Activated naive CD8-positive, alpha-beta T cell treated with anti-CD3 and anti-CD28 coated beads for 36 hours (primary cell): ENCODE results near the gene GARNL3. TPM values are rescaled to one million over a fixed set of nuclear protein-coding genes. Genes with fewer than 3 reads are reported as not detected.

Source experiments
- DNase-seq: peaks from one replicate; pipeline ENCODE4 v3.0.0; 2021
- H3K27ac Mint-ChIP-seq: one replicate; pipeline ENCODE4 v1.8.0; 2022; ENCODE audit warnings: mild to moderate bottlenecking, moderate library complexity, mixed read lengths
- H3K27me3 Mint-ChIP-seq: one replicate; pipeline ENCODE4 v1.8.0; 2022; ENCODE audit warnings: mild to moderate bottlenecking, mixed read lengths
- H3K36me3 Mint-ChIP-seq: one replicate; pipeline ENCODE4 v1.8.0; 2021; ENCODE audit warnings: mild to moderate bottlenecking, mixed read lengths
- H3K4me1 Mint-ChIP-seq: one replicate; pipeline ENCODE4 v1.8.0; 2021; ENCODE audit warnings: mixed read lengths
- H3K4me3 Mint-ChIP-seq: one replicate; pipeline ENCODE4 v1.8.0; 2022; ENCODE audit warnings: mild to moderate bottlenecking, moderate library complexity, mixed read lengths
- H3K9me3 Mint-ChIP-seq: one replicate; pipeline ENCODE4 v1.8.0; 2022; ENCODE audit warnings: mixed read lengths
- total RNA-seq, 2 experiments: library from RNA; stranded (reverse); gene quantifications; one replicate each; pipeline ENCODE4 v1.2.3, GENCODE V29; 2021

GARNL3 gene
- total RNA-seq, 2 experiments from 2014 or later = 2.0 TPM

DNA sequence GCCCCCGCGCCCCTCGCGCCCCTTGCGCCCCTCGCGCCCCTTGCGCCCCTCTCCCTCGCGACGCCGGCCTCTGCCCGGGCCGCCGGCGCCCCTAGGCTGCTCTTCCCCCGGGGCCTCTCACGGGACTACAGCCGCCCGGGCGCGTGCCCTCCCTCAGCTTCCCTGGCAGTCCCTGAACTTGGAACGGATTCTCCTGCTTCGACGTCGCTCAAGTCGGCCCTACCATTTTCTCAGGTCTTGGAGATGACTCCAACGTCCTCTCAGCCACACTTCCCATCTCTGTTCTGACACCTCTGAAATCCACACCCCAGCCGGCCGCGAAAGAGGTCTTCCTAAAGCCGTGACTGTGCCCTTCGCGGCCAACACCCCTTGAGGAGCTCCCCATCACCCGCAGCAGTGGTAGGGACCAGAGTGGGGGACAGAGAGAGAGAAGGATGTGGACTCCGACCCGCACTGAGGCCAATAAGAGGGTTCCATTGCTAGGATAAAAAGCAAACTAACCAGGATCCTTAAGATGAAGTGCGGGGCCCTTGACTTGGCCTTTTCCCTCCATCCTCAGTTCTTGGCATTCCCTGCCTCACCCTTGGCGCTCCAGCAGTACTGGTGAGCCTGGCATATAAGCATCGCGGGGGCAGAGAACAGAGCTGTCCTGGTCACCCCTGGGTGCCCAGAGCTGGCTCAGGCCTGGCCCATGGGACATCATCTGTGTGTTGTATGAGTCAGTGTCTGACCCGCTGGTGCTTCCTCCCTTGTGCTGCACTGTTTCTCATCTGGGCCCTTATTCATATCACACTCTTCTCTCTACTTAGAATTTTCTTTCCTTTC, 38.6 kb upstream of the GARNL3 start:
- Mint-ChIP-seq H3K27ac (peak overlapping the region; percentile 64), H3K27me3 (peaks cover 29% of the 10 kb centered on the region), H3K4me3 (peak overlapping the region; percentile 78), H3K36me3 (peaks cover 1% of the 10 kb centered on the region), H3K4me1 (peaks cover 19% of the 10 kb centered on the region), H3K9me3 (no peaks in the 10 kb centered on the region)
- no peak for DNase-seq

DNA sequence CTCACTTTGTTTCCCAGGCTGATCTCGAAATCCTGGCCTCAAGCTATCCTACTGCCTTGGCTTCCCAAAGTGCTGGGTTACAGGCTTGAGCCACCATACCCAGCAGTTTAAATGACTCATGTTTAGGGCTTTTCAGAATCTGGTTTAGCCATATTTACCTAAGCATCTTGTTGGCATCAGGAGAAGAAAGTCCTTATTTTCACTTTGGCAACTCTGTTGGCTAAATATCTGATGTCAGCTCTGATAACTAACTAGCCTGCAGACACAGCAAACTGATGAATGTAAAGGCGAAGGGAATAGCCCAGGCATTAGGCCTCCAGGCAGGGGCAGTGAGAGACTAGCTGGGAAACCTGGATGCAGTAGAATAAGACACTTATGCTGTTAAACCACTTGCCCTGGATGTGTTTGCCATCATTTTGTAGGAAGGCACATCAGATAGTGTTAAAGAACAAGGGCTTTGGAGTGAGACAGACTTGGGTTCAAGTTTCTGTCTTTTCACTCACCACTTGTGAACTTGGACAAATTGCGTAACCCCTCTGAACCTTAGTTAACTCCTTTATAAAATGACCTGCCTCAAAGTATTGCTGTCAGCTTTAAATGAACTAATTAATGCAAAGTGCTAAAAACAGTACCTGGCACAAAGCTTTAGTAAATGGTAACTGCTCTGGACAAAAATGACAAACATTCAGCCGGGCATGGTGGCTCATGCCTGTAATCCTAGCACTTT, 34.7 kb upstream of the GARNL3 start:
- Mint-ChIP-seq H3K4me1 (peaks cover 9% of the 10 kb centered on the region), H3K27ac (no peak overlapping the region), H3K4me3 (no peak overlapping the region), H3K36me3 (no peaks in the 10 kb centered on the region), H3K27me3 (peaks cover 46% of the 10 kb centered on the region), H3K9me3 (no peaks in the 10 kb centered on the region)
- DNase-seq = no peak

DNA sequence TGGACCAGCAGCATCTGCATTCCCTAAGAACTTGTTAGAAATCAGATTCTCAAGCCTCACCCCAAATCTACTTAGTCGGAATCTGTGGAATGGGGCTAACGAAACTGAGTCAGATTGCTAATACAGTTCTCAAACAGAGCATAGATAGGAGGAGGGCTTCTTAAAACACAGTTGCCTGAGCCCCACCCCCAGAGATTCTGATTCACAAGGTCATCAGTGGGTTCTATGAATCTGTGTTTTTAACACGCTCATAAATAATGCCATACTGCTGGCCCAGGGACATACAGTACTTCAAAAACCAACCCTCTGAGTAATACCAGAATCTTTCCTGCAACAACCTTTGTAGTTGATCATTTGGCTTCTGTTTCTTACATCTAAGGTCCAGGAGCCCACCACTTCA, 32.9 kb upstream of the GARNL3 start:
- H3K4me3 Mint-ChIP-seq = no peak overlapping the region
- peaks cover 43% of the 10 kb centered on the region for H3K27me3 Mint-ChIP-seq
- H3K4me1 Mint-ChIP-seq = peaks cover under 1% of the 10 kb centered on the region
- no peaks in the 10 kb centered on the region for H3K36me3 Mint-ChIP-seq
- H3K9me3 Mint-ChIP-seq = no peaks in the 10 kb centered on the region
- DNase-seq = no peak
- H3K27ac Mint-ChIP-seq = no peak overlapping the region

DNA sequence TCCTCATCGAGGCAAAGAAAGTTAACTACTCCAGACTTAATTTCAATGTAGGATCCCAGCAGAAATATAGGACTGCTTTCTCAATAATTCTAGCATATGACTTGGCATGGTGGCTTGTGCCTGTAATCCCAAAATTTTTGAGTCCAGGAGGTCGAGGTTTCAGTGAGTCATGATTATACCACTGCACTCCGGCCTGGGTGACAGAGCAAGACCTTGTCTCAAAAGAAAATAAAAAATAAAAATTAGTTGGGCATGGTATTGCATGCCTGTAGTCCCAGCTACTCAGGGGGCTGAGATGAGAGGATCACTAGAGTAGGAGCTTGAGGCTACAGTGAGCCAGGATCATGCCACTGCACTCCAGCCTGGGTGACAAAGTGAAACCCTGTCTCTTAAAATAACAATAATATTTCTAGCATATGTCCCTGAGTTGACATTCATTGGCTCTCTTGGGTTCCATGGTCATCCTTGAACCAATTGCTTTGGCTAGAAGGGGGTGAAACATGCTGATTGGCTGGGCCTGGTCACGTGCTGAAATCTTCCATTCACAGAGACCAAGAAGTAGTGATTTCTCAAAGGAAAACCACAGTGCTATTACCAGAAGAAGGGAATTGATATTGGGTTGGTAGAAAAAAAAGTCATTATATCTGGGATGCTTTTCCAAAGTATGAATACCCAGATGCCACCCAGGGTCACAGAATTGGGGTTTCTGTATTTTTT, 31.6 kb upstream of the GARNL3 start:
- Mint-ChIP-seq H3K36me3 (no peaks in the 10 kb centered on the region), H3K27me3 (peaks cover 41% of the 10 kb centered on the region), H3K4me3 (no peak overlapping the region), H3K9me3 (no peaks in the 10 kb centered on the region), H3K27ac (no peak overlapping the region), H3K4me1 (no peaks in the 10 kb centered on the region)
- DNase-seq = no peak

DNA sequence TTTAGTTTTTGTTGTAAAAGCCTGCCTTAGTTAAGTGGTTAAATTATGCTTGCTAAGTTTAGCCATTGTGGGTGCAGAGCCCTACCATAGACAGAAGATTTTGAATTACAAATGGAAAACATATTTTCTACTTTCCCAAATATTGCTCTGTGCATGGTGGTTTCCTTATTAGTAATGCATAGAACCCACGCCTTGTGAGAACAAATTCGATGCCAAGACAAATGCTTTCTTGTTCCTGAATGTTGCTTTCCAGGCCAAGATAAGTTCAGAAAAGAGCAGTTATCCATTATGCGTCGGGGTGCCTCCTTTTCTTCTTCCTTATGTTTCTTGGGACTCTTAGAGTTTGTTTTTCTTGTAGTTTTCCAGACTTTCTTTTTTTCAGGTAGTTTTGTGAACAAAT, 31.0 kb upstream of the GARNL3 start:
- Mint-ChIP-seq H3K4me3 (no peak overlapping the region), H3K9me3 (no peaks in the 10 kb centered on the region)

DNA sequence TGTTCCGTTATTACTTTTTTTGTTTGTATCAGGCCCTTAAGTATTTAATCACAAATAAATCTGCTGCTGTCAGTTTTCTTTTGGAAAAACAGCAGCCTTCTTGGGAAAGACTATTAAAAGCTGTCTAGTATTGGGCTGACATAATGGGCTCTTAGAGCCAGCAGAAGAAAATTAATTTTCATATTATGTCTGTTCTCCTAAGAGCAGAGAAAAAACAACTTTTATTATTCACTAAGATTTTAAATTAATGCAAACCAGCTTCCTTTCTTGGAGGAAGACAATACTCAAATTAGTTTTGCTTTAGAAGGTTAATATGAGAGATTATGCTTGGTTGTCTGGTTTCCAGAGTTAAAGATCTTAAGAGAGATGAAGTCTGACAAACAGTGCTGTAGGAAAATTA, 30.6 kb upstream of the GARNL3 start:
- Mint-ChIP-seq H3K9me3 (no peaks in the 10 kb centered on the region), H3K27ac (no peak overlapping the region), H3K4me3 (no peak overlapping the region), H3K27me3 (peaks cover 40% of the 10 kb centered on the region), H3K36me3 (no peaks in the 10 kb centered on the region), H3K4me1 (no peaks in the 10 kb centered on the region)
- no peak for DNase-seq

More for the DNA sequence above, 31.0 kb upstream of the GARNL3 start:
- no peak overlapping the region for H3K27ac Mint-ChIP-seq
- no peaks in the 10 kb centered on the region for H3K36me3 Mint-ChIP-seq
- DNase-seq = no peak
- H3K27me3 Mint-ChIP-seq = peaks cover 41% of the 10 kb centered on the region
- no peaks in the 10 kb centered on the region for H3K4me1 Mint-ChIP-seq

DNA sequence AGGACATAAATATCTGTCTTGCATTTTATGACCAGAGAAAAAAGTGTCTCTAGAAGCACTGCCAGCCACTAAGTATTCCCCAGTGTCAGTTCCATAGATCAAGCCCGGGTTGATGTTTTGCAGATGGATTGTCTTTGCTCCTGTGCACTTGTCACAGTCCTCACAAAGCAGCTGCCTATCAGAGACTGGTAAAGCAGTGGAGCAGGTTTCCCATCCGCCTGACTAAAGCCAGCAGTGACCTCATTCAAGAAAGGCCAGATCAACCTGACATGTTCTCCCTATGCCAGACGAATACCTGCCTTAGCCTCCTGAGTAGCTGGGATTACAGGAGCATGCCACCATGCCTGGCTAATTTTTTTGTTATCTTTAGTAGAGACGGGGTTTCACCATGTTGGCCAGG, 26.8 kb upstream of the GARNL3 start:
- Mint-ChIP-seq H3K4me1 (no peaks in the 10 kb centered on the region), H3K36me3 (no peaks in the 10 kb centered on the region), H3K4me3 (no peak overlapping the region), H3K27me3 (peaks cover 23% of the 10 kb centered on the region), H3K9me3 (no peaks in the 10 kb centered on the region), H3K27ac (no peak overlapping the region)
- no peak for DNase-seq

DNA sequence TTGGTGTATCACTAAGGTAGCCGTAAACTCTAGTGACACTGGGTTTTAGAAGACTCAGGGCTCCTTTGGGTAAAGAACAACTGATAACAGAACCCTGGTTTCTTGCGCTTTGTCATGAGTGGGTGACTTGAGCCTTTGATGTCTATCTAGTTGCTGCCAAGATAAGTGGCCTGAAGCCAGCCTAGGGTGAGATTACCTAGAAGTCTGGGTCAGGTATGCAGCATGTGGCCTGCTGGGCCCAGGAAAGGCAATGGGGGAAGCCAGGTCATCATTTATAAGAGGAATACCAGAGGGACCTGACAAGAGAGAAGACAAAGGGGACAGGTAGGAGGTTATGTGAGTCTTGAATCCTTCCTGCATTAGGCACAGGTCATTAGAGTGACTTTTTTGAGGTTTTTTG, 23.2 kb upstream of the GARNL3 start:
- DNase-seq = no peak
- no peaks in the 10 kb centered on the region for H3K36me3 Mint-ChIP-seq
- no peak overlapping the region for H3K27ac Mint-ChIP-seq
- no peaks in the 10 kb centered on the region for H3K9me3 Mint-ChIP-seq
- H3K4me1 Mint-ChIP-seq = peaks cover 12% of the 10 kb centered on the region
- H3K27me3 Mint-ChIP-seq = peaks cover 13% of the 10 kb centered on the region
- no peak overlapping the region for H3K4me3 Mint-ChIP-seq

DNA sequence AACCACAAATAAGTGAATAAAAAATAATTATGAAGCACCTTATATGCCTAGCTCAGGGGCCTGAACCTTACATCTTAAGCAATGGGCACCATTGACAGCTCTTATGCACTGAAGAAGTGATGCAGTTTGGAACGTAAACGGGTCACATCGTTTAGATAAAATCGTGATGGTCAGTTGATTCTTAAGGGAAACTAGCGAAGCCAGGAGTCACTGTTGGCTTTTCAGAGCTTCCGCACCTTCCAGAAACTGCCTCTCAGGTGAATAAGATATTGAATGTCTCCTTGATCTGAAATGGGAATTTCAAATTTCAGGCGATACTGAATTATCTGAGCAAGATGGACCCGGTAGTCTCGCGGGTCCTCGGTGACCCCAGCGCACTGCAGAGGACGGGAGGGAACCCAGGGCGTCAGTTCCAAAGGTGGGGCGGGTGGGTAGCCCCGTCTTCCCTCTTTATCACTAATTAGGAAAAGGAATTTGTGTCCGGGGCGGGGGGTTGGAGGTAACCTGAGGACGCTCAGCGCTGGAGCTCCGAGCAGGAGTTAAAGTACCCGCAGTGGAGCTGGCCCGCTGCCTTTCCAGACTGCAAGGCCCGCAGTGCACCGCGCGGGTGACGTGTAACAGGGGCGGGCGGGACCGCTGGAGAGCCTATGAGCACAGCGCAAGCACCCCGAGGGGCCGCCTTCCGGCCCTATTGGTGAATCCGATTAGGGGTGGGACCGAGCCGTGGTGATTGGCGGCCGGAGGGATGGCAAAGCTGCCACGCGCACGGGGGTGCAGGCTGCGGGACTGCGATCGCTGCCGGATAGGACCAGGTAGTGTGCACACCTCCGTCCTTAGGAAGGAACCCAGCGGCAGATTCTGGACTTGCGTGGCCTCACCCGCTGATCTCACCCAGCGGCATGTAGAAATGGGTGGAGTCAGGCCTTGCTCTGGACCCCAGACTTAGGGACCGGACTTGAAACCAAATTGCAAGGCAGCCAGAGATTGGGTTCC, 19.7 kb upstream of the GARNL3 start:
- Mint-ChIP-seq H3K27me3 (peaks cover 6% of the 10 kb centered on the region), H3K27ac (peak overlapping the region; percentile 75), H3K36me3 (no peaks in the 10 kb centered on the region), H3K4me1 (peaks cover 12% of the 10 kb centered on the region), H3K9me3 (no peaks in the 10 kb centered on the region), H3K4me3 (peak overlapping the region; percentile 87)
- peak; percentile 96 for DNase-seq

DNA sequence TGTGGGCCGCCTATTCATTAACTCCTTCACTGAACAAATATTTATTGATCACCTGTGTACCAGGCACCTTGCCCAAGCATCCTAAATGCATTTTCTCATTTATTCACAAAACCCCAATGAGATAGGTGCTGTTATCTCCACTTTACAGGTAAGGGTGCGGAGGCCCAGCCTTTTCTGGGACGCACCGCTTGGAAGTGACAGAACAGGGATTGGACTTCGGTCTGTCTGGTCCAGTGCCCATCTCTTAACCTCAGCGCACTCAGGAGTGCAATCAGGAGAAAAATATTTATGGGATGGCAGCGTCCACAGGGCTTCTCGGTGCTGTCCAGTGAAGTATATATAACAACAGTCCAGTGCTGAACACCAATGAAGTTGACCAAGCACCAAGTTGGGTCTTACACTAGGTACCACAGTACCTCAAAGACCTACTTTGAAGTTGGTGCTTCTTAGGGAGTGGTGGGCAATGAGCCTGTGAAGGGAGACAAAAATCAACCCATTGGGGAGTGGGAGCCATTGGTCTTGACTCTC, 18.9 kb upstream of the GARNL3 start:
- Mint-ChIP-seq H3K27ac (peak overlapping the region; percentile 44), H3K9me3 (no peaks in the 10 kb centered on the region), H3K27me3 (peaks cover 10% of the 10 kb centered on the region), H3K36me3 (no peaks in the 10 kb centered on the region), H3K4me3 (peak overlapping the region; percentile 87), H3K4me1 (peaks cover 12% of the 10 kb centered on the region)
- DNase-seq = no peak

DNA sequence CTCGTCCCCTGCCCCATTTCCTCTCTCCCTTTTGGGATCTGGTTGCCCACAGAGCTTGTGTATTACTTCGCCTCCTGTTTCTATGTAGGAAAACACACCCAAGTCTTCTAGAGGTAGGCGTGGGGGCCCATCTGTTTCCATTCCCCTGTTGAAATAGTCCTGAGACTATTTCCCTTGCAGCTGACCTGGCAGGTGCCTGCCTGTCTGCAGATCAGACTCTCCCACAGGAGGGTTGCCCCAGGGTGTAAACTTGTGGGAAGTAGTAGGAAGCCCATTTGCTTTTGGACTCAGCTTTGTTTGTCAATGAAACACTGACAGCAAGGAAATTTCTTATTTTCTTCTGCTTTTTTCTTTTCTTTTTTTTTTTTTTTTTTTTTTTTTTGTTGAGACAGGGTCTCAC, 16.3 kb upstream of the GARNL3 start:
- no peak overlapping the region for H3K27ac Mint-ChIP-seq
- no peak overlapping the region for H3K4me3 Mint-ChIP-seq
- no peaks in the 10 kb centered on the region for H3K36me3 Mint-ChIP-seq
- DNase-seq = no peak
- peaks cover 12% of the 10 kb centered on the region for H3K4me1 Mint-ChIP-seq
- H3K27me3 Mint-ChIP-seq = peaks cover 19% of the 10 kb centered on the region
- no peaks in the 10 kb centered on the region for H3K9me3 Mint-ChIP-seq

DNA sequence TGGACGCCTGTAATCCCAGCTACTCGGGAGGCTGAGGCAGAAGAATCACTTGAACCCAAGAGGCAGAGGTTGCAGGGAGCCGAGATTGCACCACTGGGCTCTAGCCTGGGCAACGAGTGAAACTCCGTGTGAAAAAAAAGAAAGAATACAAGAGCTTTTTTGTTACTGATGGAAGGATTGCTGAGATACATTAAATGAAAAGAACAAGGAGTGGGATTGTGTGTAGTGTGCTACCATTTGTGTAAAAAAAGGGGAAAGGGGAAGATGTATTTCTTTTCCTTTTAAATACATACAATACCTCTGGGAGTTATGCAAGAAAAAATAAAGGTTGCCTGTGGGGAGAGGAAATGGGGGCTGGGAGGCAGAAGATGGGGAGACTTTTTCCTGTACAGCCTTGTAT, 14.7 kb upstream of the GARNL3 start:
- Mint-ChIP-seq H3K36me3 (no peaks in the 10 kb centered on the region), H3K27me3 (peaks cover 31% of the 10 kb centered on the region), H3K4me3 (no peak overlapping the region), H3K9me3 (no peaks in the 10 kb centered on the region), H3K27ac (no peak overlapping the region), H3K4me1 (peaks cover 7% of the 10 kb centered on the region)
- DNase-seq = no peak

DNA sequence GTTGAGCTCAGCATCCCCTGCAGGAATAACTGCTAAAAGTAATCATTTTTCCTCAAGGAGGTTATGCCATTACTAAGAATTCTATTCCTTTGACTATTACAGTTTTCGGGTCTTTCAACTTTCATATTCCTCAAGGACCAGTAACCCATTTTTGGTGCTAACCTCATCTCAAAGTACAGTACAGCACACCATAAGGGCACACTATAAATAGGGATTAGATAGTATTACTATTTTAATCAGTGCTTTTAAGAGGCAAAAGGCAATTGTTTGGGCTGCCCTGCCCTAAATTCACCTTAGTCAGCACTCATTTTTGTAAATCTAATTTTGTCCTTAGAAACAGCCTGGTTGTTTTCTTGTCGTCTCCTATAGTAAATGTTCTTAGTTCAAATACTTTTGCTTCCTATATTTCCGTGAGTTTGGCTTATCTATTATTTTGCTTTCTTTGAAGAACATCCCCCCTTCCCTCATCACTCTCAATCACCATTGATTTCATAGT, 13.6 kb upstream of the GARNL3 start:
- no peaks in the 10 kb centered on the region for H3K4me1 Mint-ChIP-seq
- H3K9me3 Mint-ChIP-seq = no peaks in the 10 kb centered on the region
- H3K27ac Mint-ChIP-seq = no peak overlapping the region
- no peaks in the 10 kb centered on the region for H3K36me3 Mint-ChIP-seq
- H3K4me3 Mint-ChIP-seq = no peak overlapping the region
- DNase-seq = no peak
- peaks cover 32% of the 10 kb centered on the region for H3K27me3 Mint-ChIP-seq
